ENCODE results near the gene ETV3.
"Not testable (repeated sequence)": the region's sequence is repeated elsewhere in the genome, so short reads cannot be mapped to it uniquely, and the experiment has no call there.

DNA sequence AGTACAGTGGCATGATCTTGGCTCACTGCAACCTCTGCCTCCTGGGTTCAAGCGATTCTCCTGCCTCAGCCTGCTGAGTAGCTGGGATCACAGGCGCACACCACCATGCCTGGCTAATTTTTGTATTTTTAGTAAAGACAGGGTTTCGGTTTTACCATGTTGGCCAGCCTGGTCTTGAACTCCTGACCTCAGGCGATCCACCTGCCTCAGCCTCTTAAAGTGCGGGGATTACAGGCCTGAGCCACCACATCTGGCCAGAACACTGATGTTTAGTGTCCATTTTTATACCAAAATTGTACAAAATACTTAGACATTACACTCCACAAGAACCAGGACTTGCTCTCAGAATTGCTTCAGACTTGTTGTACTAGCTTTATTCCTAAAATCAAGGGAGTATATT, 44.2 kb upstream of the ETV3 start:
- TF ChIP-seq FOS (IDR thresholded peaks at IDR 0.05; ENCODE audit: borderline replicate concordance, extremely low read depth, insufficient read length); EZH2 (IDR thresholded peaks at IDR 0.05; ENCODE audit: borderline replicate concordance, control insufficient read depth, low read depth, low read length); POLR2A (IDR thresholded peaks at IDR 0.05; ENCODE audit: low read depth, low read length); ZNF24 (IDR thresholded peaks at IDR 0.05); NFYB (IDR thresholded peaks at IDR 0.05; ENCODE audit: insufficient read depth, low read depth, low read length): not testable (repeated sequence)
- TF ChIP-seq, protein P1, sequence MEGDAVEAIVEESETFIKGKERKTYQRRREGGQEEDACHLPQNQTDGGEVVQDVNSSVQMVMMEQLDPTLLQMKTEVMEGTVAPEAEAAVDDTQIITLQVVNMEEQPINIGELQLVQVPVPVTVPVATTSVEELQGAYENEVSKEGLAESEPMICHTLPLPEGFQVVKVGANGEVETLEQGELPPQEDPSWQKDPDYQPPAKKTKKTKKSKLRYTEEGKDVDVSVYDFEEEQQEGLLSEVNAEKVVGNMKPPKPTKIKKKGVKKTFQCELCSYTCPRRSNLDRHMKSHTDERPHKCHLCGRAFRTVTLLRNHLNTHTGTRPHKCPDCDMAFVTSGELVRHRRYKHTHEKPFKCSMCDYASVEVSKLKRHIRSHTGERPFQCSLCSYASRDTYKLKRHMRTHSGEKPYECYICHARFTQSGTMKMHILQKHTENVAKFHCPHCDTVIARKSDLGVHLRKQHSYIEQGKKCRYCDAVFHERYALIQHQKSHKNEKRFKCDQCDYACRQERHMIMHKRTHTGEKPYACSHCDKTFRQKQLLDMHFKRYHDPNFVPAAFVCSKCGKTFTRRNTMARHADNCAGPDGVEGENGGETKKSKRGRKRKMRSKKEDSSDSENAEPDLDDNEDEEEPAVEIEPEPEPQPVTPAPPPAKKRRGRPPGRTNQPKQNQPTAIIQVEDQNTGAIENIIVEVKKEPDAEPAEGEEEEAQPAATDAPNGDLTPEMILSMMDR (IDR thresholded peaks at IDR 0.05 in 2 of 3, conservative IDR thresholded peaks at IDR 0.05 in 1 of 3; ENCODE audit: control insufficient read depth in 2 of 3, extremely low read depth in 1 of 3, insufficient read depth in 1 of 3, low read depth in 3 of 3, low read length in 3 of 3), result not testable (repeated sequence)
- TF ChIP-seq, protein P2, sequence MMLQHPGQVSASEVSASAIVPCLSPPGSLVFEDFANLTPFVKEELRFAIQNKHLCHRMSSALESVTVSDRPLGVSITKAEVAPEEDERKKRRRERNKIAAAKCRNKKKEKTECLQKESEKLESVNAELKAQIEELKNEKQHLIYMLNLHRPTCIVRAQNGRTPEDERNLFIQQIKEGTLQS (IDR thresholded peaks at IDR 0.05; ENCODE audit: borderline replicate concordance, extremely low read depth, low read depth, low read length), result not testable (repeated sequence)
- TF ChIP-seq, protein P3, sequence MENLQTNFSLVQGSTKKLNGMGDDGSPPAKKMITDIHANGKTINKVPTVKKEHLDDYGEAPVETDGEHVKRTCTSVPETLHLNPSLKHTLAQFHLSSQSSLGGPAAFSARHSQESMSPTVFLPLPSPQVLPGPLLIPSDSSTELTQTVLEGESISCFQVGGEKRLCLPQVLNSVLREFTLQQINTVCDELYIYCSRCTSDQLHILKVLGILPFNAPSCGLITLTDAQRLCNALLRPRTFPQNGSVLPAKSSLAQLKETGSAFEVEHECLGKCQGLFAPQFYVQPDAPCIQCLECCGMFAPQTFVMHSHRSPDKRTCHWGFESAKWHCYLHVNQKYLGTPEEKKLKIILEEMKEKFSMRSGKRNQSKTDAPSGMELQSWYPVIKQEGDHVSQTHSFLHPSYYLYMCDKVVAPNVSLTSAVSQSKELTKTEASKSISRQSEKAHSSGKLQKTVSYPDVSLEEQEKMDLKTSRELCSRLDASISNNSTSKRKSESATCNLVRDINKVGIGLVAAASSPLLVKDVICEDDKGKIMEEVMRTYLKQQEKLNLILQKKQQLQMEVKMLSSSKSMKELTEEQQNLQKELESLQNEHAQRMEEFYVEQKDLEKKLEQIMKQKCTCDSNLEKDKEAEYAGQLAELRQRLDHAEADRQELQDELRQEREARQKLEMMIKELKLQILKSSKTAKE (IDR thresholded peaks at IDR 0.05; ENCODE audit: low read depth, poor library complexity, severe bottlenecking), result not testable (repeated sequence)

Measured in GM12878 (cell line).